ENCODE results near the gene WFIKKN1. TPM values are rescaled to one million over a fixed set of nuclear protein-coding genes. Genes with fewer than 3 reads are reported as not detected.

WFIKKN1 gene
- total RNA-seq, 1 donor from 2014 or later, result 0.56 TPM

GRCh38 chr16:681746-682427 is 51.1 kb downstream of the WFIKKN1 start:
- peaks cover 23% of the 10 kb centered on the region for H3K4me1 Mint-ChIP-seq (ENCODE audit: unreplicated experiment)
- DNase-seq (ENCODE audit: extremely low spot score, unreplicated experiment), result no peak
- peak overlapping the region; percentile 81 for H3K4me3 Mint-ChIP-seq (ENCODE audit: unreplicated experiment)
- H3K27me3 Mint-ChIP-seq (ENCODE audit: unreplicated experiment), result no peaks in the 10 kb centered on the region
- H3K27ac Mint-ChIP-seq (ENCODE audit: unreplicated experiment), result peak overlapping the region; percentile 23
- H3K9me3 Mint-ChIP-seq (ENCODE audit: unreplicated experiment), result no peaks in the 10 kb centered on the region
- peaks cover 14% of the 10 kb centered on the region for H3K36me3 Mint-ChIP-seq (ENCODE audit: unreplicated experiment)
- no peak for TF ChIP-seq CTCF (IDR thresholded peaks at IDR 0.05)

GRCh38 chr16:682493-683395 is 52.0 kb downstream of the WFIKKN1 start:
- Mint-ChIP-seq H3K36me3 (ENCODE audit: unreplicated experiment) (peaks cover 14% of the 10 kb centered on the region), H3K4me3 (ENCODE audit: unreplicated experiment) (peak overlapping the region; percentile 71), H3K4me1 (ENCODE audit: unreplicated experiment) (peaks cover 23% of the 10 kb centered on the region), H3K27me3 (ENCODE audit: unreplicated experiment) (no peaks in the 10 kb centered on the region), H3K9me3 (ENCODE audit: unreplicated experiment) (no peaks in the 10 kb centered on the region), H3K27ac (ENCODE audit: unreplicated experiment) (no peak overlapping the region)
- DNase-seq (ENCODE audit: extremely low spot score, unreplicated experiment), result no peak
- TF ChIP-seq CTCF (IDR thresholded peaks at IDR 0.05), result no peak

- no peak for TF ChIP-seq CTCF (IDR thresholded peaks at IDR 0.05)
- DNase-seq (ENCODE audit: extremely low spot score, unreplicated experiment), result no peak
- Mint-ChIP-seq H3K27me3 (ENCODE audit: unreplicated experiment) (no peaks in the 10 kb centered on the region), H3K9me3 (ENCODE audit: unreplicated experiment) (no peaks in the 10 kb centered on the region), H3K4me3 (ENCODE audit: unreplicated experiment) (peak overlapping the region; percentile 71), H3K27ac (ENCODE audit: unreplicated experiment) (peak overlapping the region; percentile 41), H3K36me3 (ENCODE audit: unreplicated experiment) (peaks cover 14% of the 10 kb centered on the region), H3K4me1 (ENCODE audit: unreplicated experiment) (peaks cover 23% of the 10 kb centered on the region)
Observed at GRCh38 chr16:683396-684070, 52.7 kb downstream of the WFIKKN1 start.

Other genes with a start within 250 kb of the WFIKKN1 start
- gene PGAP6, start 249.0 kb upstream of the WFIKKN1 start, total RNA-seq, result 59.3 and 61.6 TPM in 2 replicates
- 148 and 157 TPM in 2 replicates for gene NME4, start 233.8 kb upstream of the WFIKKN1 start, total RNA-seq
- 23.4 and 23.9 TPM in 2 replicates for gene DECR2, start 229.1 kb upstream of the WFIKKN1 start, total RNA-seq
- gene RAB11FIP3, start 205.3 kb upstream of the WFIKKN1 start, total RNA-seq, result 60.2 and 65.2 TPM in 2 replicates
- gene CAPN15, start 103.3 kb upstream of the WFIKKN1 start, total RNA-seq, result 38.3 and 39.9 TPM in 2 replicates
- gene PRR35, start 70.6 kb upstream of the WFIKKN1 start, total RNA-seq, result not detected in 2 replicates
- 0.57 and 1.7 TPM in 2 replicates for gene NHLRC4, start 64.0 kb upstream of the WFIKKN1 start, total RNA-seq
- 62.0 and 63.6 TPM in 2 replicates for gene PIGQ, start 61.0 kb upstream of the WFIKKN1 start, total RNA-seq
- gene RAB40C, start 40.9 kb upstream of the WFIKKN1 start, total RNA-seq, result 17.1 and 20.0 TPM in 2 replicates
- 58.2 and 69.8 TPM in 2 replicates for gene METTL26, start 5.3 kb downstream of the WFIKKN1 start, total RNA-seq
- 11.3 and 14.8 TPM in 2 replicates for gene MCRIP2, start 10.8 kb downstream of the WFIKKN1 start, total RNA-seq
- gene WDR90, start 18.4 kb downstream of the WFIKKN1 start, total RNA-seq, result 28.2 and 38.9 TPM in 2 replicates
- gene RHOT2, start 37.1 kb downstream of the WFIKKN1 start, total RNA-seq, result 125 and 126 TPM in 2 replicates
- 3.6 and 5.4 TPM in 2 replicates for gene RHBDL1, start 44.7 kb downstream of the WFIKKN1 start, total RNA-seq
- 109 and 116 TPM in 2 replicates for gene STUB1, start 49.4 kb downstream of the WFIKKN1 start, total RNA-seq
- 57.6 and 62.1 TPM in 2 replicates for gene JMJD8, start 53.3 kb downstream of the WFIKKN1 start, total RNA-seq
- 19.4 and 19.9 TPM in 2 replicates for gene WDR24, start 59.4 kb downstream of the WFIKKN1 start, total RNA-seq
- 0.32 and 0.44 TPM in 2 replicates for gene FBXL16, start 74.8 kb downstream of the WFIKKN1 start, total RNA-seq
- 48.2 and 49.7 TPM in 2 replicates for gene METRN, start 84.1 kb downstream of the WFIKKN1 start, total RNA-seq
- gene ANTKMT, start 90.2 kb downstream of the WFIKKN1 start, total RNA-seq, result 41.5 and 41.7 TPM in 2 replicates
- 2.6 and 3.1 TPM in 2 replicates for gene CCDC78, start 95.5 kb downstream of the WFIKKN1 start, total RNA-seq
- 11.3 and 17.3 TPM in 2 replicates for gene HAGHL, start 96.1 kb downstream of the WFIKKN1 start, total RNA-seq
- 31.4 and 31.5 TPM in 2 replicates for gene CIAO3, start 110.0 kb downstream of the WFIKKN1 start, total RNA-seq
- gene MSLN, start 129.7 kb downstream of the WFIKKN1 start, total RNA-seq, result 0.19 and 0.21 TPM in 2 replicates
- 20.8 and 24.3 TPM in 2 replicates for gene RPUSD1, start 157.4 kb downstream of the WFIKKN1 start, total RNA-seq
- gene CHTF18, start 157.6 kb downstream of the WFIKKN1 start, total RNA-seq, result 19.3 and 25.4 TPM in 2 replicates
- not detected in 2 replicates for gene GNG13, start 169.7 kb downstream of the WFIKKN1 start, total RNA-seq

Data from osteocyte (in vitro differentiated cells).